ENCODE results near the gene RALGPS2.

- TF ChIP-seq RAD21 (IDR thresholded peaks at IDR 0.05 in 1 of 2, conservative IDR thresholded peaks at IDR 0.05 in 1 of 2; ENCODE audit: low read depth in 2 of 2, low read length in 2 of 2) (no peak), POLR2AphosphoS5 (IDR thresholded peaks at IDR 0.05; ENCODE audit: low read depth, low read length) (no peak), SP2 (IDR thresholded peaks at IDR 0.05; ENCODE audit: low read length) (no peak), EP300 (IDR thresholded peaks at IDR 0.05; ENCODE audit: borderline replicate concordance in 1 of 2, low read depth in 2 of 2, low read length in 2 of 2) (no peak), CTCF (IDR thresholded peaks at IDR 0.05; ENCODE audit: control extremely low read depth in 1 of 3, insufficient read depth in 1 of 3, low read depth in 1 of 3, low read length in 3 of 3) (no peak), JUND (IDR thresholded peaks at IDR 0.05; ENCODE audit: low read length) (no peak), POLR2A (IDR thresholded peaks at IDR 0.05; ENCODE audit: control extremely low read depth in 1 of 2, low read depth in 2 of 2, low read length in 2 of 2) (no peak), SIX5 (IDR thresholded peaks at IDR 0.05; ENCODE audit: low read depth, low read length) (no peak), CTBP2 (IDR thresholded peaks at IDR 0.05; ENCODE audit: borderline replicate concordance, insufficient read depth, insufficient read length, low read length) (no peak), MAX (IDR thresholded peaks at IDR 0.05) (no peak)
Observed at GRCh38 chr1:178959543-178960460, 234.8 kb downstream of the RALGPS2 start.
